Measurements from ENCODE around the gene ELAVL1. TPM values are rescaled to one million over a fixed set of nuclear protein-coding genes. Genes with fewer than 3 reads are reported as not detected.
"Not testable (repeated sequence)": the region's sequence is repeated elsewhere in the genome, so short reads cannot be mapped to it uniquely, and the experiment has no call there.

ELAVL1 gene
- total RNA-seq, 1 experiment from 2014 or later = 74.6 TPM

DNA sequence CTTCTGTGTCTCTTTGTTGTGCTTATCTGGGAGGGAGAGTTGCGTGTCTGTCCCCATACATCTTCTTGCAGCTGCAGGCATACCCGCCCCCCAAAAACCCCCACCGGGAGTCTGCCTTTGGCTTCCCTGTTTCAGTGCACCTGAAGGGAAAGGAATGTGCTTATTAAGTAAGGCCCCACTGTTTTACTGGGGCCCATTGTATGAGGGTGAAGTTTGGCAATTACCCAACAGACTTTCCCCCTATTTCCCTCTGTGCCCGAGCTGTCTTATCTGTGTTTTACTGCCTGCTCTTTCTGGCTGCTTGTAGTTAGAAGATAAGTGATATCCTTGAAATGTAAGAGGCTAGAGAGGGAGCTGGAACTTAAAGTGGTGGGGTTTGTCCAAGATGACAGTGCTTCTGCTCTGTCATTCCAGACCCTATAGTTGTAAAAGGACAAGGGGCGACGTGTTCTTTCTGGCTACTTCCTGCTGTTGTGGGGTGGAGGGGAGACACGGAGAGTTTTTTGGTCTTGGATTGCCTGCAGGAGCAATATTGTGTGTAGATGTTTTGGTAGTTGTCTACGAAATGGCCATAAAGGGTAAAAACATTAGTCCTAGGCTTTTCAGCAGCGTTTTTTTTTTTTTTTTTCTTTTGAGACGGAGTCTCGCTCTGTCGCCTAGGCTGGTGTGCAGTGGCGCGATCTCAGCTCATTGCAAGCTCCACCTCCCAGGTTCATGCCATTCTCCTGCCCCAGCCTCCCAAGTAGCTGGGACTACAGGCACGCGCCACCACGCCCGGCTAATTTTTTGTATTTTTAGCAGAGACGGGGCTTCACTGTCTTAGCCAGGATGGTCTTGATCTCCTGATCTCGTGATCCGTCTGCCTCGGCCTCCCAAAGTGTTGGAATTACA lies 28.1 kb upstream of the ELAVL1 start:
- H3K36me3 ChIP-seq; H3K4me3 ChIP-seq; H3K27ac ChIP-seq; DNase-seq (ENCODE audit: low read depth in 1 of 2, low spot score in 2 of 2); H3K27me3 ChIP-seq (replicated peaks); H3K4me1 ChIP-seq (replicated peaks); H3K9me3 ChIP-seq (replicated peaks): not testable (repeated sequence)

DNA sequence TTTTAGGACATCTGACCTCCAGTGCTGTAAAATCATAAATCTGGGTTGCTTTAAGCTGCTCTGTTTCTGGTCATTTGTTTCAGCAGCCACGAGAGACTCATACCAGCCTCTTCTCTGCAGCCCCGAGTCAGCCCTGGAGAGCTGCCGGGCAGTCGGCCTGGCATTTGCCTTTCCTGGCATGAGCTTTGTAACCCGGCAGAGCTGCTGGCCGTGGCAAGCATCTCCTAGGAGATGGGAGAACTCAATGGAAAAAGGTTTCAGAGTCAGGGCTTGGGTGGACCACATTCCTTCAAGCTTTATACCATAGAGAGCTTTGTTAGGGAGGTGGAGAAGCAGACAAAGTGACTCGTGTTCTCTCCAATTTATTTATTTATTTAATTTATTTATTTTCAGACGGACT lies 25.5 kb upstream of the ELAVL1 start:
- H3K9me3 ChIP-seq (replicated peaks) = no peaks in the 10 kb centered on the region
- DNase-seq (ENCODE audit: low read depth in 1 of 2, low spot score in 2 of 2) = no peak
- no peaks in the 10 kb centered on the region for H3K27me3 ChIP-seq (replicated peaks)
- H3K27ac ChIP-seq = no peak overlapping the region
- H3K36me3 ChIP-seq = no peaks in the 10 kb centered on the region
- no peaks in the 10 kb centered on the region for H3K4me1 ChIP-seq (replicated peaks)
- no peak overlapping the region for H3K4me3 ChIP-seq

DNA sequence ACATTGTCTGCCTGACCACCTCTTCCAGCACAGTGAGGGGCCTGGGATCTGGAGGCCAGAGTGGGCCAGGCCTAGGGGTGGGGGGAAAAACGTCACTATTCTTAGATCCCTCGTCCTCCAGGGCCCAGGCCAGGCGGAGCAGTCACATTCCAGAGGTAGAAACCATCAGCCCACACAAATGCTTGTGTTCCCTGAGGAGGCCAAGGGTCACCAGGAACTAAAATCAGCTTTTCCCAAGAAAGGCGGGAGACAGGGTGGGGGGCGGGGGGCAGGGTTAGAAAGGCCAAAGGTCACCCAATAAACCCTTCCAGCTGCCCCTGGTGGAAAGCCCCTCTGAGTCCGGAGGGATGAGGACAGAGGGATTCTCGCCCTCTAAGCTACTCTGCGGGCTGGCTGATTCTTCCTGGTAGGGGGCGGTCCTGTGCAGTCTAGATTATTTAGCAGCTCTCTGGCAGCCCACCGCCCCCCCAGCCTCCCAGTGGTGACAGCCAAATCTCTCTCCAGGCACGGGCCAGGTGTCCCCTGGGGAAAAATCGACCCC lies 23.6 kb upstream of the ELAVL1 start:
- no peak overlapping the region for H3K27ac ChIP-seq
- DNase-seq (ENCODE audit: low read depth in 1 of 2, low spot score in 2 of 2) = no peak
- no peaks in the 10 kb centered on the region for H3K36me3 ChIP-seq
- H3K9me3 ChIP-seq (replicated peaks) = no peaks in the 10 kb centered on the region
- no peak overlapping the region for H3K4me3 ChIP-seq
- no peaks in the 10 kb centered on the region for H3K4me1 ChIP-seq (replicated peaks)
- no peaks in the 10 kb centered on the region for H3K27me3 ChIP-seq (replicated peaks)

DNA sequence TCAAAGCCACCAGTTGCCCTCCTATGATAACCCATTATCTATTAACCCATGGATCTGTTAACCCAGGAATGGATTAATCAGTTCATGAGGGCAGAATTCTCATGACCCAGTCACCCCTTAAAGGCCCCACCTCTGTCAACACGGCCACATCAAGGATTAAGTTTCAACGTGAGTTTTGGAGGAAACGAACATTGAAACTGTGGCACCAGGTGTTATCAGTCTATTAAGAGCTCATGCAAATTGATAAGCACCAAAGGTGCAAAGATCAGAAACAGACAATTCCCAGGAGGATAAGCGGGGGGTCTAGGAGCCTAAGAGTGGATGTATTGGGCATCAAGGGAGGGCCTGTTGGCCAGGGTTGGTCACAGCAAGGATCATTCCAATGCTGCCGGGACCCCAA lies 19.9 kb upstream of the ELAVL1 start:
- Histone ChIP-seq H3K4me3 (no peak overlapping the region), H3K36me3 (no peaks in the 10 kb centered on the region), H3K27me3 (replicated peaks) (no peaks in the 10 kb centered on the region), H3K4me1 (replicated peaks) (no peaks in the 10 kb centered on the region), H3K9me3 (replicated peaks) (no peaks in the 10 kb centered on the region), H3K27ac (no peak overlapping the region)
- no peak for DNase-seq (ENCODE audit: low read depth in 1 of 2, low spot score in 2 of 2)

DNA sequence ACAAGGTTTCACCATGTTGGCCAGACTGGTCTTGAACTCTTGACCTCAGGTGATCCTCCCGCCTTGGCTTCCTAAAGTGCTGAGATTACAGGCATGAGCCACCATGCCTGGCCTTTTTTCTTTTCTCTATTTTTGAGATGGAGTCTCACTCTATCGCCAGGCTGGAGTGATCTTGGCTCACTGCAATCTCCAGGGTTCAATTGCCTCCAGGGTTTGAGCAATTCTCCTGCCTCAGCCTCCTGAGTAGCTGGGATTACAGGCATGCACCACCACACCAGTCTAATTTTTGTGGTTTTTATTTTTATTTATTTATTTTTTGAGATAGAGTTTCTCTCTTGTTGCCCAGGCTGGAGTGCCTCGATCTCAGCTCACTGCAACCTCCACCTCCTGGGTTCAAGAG lies 18.8 kb upstream of the ELAVL1 start:
- H3K27ac ChIP-seq; H3K36me3 ChIP-seq; DNase-seq (ENCODE audit: low read depth in 1 of 2, low spot score in 2 of 2); H3K4me1 ChIP-seq (replicated peaks); H3K27me3 ChIP-seq (replicated peaks); H3K9me3 ChIP-seq (replicated peaks); H3K4me3 ChIP-seq: not testable (repeated sequence)

DNA sequence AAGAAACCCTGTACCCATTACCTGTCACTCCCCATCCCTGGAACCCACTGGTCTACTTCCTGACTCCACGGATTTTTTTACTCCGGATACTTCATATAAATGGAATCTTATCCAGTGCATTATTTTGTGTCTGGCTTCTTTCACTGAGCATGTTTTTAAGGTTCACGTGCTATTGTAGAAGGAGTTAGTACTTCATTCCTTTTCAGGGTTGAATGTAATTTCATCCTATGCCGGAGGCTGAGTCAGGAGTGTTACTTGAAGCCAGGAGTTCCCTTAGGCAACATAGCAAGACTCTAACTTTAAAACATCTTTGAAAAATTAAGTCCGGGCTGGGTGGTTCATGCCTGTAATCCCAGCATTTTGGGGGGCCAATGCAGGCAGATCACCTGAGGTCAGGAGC lies 17.9 kb upstream of the ELAVL1 start:
- Histone ChIP-seq H3K4me3 (no peak overlapping the region), H3K36me3 (no peaks in the 10 kb centered on the region), H3K27ac (no peak overlapping the region), H3K4me1 (replicated peaks) (no peaks in the 10 kb centered on the region), H3K27me3 (replicated peaks) (no peaks in the 10 kb centered on the region), H3K9me3 (replicated peaks) (no peaks in the 10 kb centered on the region)
- no peak for DNase-seq (ENCODE audit: low read depth in 1 of 2, low spot score in 2 of 2)

DNA sequence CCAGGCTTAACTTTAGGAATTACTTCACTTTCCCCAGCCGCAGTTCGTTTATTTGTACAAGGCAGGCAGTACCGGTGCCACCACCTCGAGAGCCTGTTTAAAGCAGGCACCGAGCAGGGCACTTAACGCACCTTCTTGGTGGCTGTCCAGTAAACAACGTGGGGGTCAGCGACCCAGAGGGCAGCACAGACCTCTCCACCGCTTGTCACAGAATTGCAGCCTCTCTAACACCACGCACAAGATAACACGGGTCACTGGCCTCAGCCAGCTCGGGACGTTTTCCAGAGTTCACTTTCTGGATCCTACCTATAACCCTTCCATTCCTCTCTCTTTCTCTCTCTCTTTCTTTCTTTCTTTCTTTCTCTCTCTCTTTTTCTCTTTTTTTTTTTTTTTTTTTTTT lies 16.8 kb upstream of the ELAVL1 start:
- Histone ChIP-seq H3K27me3 (replicated peaks) (no peaks in the 10 kb centered on the region), H3K27ac (no peak overlapping the region), H3K4me1 (replicated peaks) (no peaks in the 10 kb centered on the region), H3K36me3 (no peaks in the 10 kb centered on the region), H3K4me3 (no peak overlapping the region), H3K9me3 (replicated peaks) (no peaks in the 10 kb centered on the region)
- DNase-seq (ENCODE audit: low read depth in 1 of 2, low spot score in 2 of 2) = no peak

DNA sequence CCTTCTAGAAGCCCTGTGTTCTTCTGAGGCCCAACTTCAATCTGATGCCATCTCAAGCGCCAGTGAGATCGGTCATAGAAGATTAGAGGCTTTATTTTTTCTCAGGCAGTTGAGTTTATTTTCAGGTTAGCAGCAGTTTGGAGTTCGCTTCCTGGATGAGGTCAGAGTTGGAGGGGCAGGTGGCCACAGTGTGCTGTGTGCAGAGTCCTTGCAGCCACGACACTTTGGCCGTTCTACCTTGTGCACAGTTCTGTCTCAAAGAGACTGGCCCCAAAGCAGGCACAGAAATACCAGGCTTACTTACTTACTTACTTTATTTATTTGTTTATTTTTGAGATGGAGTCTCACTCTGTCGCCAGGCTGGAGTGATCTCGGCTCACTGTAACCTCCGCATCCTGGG lies 15.9 kb upstream of the ELAVL1 start:
- Histone ChIP-seq H3K4me1 (replicated peaks) (no peaks in the 10 kb centered on the region), H3K9me3 (replicated peaks) (no peaks in the 10 kb centered on the region), H3K36me3 (no peaks in the 10 kb centered on the region), H3K27ac (no peak overlapping the region), H3K4me3 (no peak overlapping the region), H3K27me3 (replicated peaks) (no peaks in the 10 kb centered on the region)
- no peak for DNase-seq (ENCODE audit: low read depth in 1 of 2, low spot score in 2 of 2)

DNA sequence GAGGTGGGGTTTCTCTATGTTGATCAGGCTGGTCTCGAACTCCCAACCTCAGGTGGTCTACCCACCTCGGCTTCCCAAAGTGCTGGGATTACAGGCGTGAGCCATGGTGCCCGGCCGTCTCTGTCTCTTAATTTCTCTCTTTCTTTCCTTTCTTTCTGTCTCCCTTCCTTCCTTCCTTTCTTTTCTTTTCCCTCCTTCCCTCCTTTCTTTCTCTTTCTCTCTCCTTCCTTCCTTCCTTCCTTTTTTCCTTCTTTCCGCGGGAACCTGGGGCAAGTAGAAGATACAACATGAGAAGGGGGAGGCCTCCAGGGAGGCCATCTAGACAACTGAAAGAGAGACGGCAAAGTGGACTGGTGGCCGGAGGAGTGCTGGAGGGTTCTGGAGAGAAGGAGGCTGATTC lies 15.2 kb upstream of the ELAVL1 start:
- no peak for DNase-seq (ENCODE audit: low read depth in 1 of 2, low spot score in 2 of 2)

DNA sequence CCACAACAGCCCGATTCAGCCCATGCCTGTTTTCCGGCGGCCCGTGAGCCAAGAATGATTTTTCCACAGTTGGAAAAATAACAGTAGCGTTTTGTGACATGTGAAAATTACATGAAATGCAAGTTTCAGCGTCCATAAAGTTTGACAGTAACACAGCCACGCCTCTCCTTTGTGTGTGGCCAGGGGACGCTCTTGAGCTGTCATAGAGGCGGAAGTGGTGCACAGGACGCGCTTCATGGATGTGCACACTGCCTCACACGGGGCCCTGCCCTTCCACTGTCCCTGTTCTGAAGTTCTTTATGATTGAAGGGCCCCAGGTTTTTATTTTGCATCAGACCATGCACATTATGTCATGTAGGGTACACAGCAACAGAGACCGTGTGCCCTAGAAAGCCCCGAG lies 12.4 kb upstream of the ELAVL1 start:
- Histone ChIP-seq H3K9me3 (replicated peaks) (no peaks in the 10 kb centered on the region), H3K4me1 (replicated peaks) (no peaks in the 10 kb centered on the region), H3K27ac (no peak overlapping the region), H3K36me3 (no peaks in the 10 kb centered on the region), H3K4me3 (no peak overlapping the region), H3K27me3 (replicated peaks) (no peaks in the 10 kb centered on the region)
- DNase-seq (ENCODE audit: low read depth in 1 of 2, low spot score in 2 of 2) = no peak

More for the DNA sequence above, 15.2 kb upstream of the ELAVL1 start:
- Histone ChIP-seq H3K36me3 (no peaks in the 10 kb centered on the region), H3K9me3 (replicated peaks) (no peaks in the 10 kb centered on the region), H3K4me3 (no peak overlapping the region), H3K4me1 (replicated peaks) (no peaks in the 10 kb centered on the region), H3K27ac (no peak overlapping the region), H3K27me3 (replicated peaks) (no peaks in the 10 kb centered on the region)

DNA sequence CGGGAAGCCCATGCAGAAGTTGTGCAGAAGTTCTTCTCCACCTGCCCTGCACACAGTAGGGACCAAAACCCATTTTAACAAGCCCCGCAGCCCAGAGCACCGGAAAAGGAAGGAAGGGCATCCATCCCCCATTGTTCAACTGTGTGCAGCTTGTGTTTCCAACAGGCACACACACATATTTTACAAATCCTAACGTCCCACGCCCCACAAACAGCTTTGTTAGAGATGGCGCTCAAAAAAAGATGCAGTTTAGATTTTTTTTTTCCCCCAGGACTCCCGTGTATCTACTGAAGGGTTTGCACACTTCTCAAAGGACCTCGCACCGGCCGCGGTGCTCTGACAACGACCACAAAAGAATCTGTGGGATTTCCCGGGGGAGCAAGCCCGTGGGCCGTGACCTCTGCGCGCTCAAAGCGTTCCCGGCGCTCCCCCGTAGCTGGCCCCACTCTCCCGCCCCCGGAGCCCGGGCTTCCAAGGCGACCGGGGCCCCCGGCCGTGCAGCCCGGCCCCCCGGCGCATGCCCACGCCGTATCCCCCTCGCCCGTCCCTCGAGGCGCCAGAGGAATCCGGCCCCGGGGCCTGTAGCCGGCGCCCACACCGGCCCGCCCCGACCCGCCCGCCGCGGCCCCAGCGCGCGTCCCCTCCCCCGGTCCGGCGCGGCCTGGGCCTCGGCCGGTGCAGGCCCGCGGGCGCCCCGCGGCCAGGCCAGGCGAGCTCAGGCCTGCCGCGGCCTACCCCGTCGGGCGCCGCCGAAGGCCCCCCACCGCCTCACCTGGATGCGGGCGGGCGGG lies 523 bp downstream of the ELAVL1 start:
- H3K27ac ChIP-seq = no peak overlapping the region
- peaks cover 21% of the 10 kb centered on the region for H3K4me1 ChIP-seq (replicated peaks)
- peaks cover 25% of the 10 kb centered on the region for H3K36me3 ChIP-seq
- H3K4me3 ChIP-seq = peak overlapping the region; percentile 91
- DNase-seq (ENCODE audit: low read depth in 1 of 2, low spot score in 2 of 2) = peak in 1 of 2 experiments; percentile 32
- no peaks in the 10 kb centered on the region for H3K27me3 ChIP-seq (replicated peaks)
- no peaks in the 10 kb centered on the region for H3K9me3 ChIP-seq (replicated peaks)

DNA sequence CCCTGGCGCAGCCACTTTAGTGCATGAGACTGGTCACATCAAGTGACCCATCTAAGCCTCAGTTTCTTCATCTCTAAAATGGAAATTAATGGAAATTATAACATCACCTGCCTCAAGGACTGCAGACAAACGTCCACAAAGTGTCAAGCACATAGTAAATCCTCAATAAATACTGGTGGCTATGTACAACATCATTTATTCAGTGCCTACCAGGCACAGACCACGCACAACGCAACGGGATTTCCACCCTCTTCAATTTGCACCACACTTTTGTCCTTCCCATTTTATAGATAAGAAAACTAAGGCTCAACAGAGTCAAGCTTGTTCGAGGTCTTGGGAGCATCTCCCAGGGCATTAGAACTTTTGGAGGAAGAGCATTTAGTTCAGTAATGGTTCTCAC lies 1.4 kb downstream of the ELAVL1 start:
- peaks cover 34% of the 10 kb centered on the region for H3K36me3 ChIP-seq
- H3K4me1 ChIP-seq (replicated peaks) = peaks cover 21% of the 10 kb centered on the region
- peak overlapping the region; percentile 91 for H3K4me3 ChIP-seq
- no peak for DNase-seq (ENCODE audit: low read depth in 1 of 2, low spot score in 2 of 2)
- no peaks in the 10 kb centered on the region for H3K9me3 ChIP-seq (replicated peaks)
- no peak overlapping the region for H3K27ac ChIP-seq
- no peaks in the 10 kb centered on the region for H3K27me3 ChIP-seq (replicated peaks)

DNA sequence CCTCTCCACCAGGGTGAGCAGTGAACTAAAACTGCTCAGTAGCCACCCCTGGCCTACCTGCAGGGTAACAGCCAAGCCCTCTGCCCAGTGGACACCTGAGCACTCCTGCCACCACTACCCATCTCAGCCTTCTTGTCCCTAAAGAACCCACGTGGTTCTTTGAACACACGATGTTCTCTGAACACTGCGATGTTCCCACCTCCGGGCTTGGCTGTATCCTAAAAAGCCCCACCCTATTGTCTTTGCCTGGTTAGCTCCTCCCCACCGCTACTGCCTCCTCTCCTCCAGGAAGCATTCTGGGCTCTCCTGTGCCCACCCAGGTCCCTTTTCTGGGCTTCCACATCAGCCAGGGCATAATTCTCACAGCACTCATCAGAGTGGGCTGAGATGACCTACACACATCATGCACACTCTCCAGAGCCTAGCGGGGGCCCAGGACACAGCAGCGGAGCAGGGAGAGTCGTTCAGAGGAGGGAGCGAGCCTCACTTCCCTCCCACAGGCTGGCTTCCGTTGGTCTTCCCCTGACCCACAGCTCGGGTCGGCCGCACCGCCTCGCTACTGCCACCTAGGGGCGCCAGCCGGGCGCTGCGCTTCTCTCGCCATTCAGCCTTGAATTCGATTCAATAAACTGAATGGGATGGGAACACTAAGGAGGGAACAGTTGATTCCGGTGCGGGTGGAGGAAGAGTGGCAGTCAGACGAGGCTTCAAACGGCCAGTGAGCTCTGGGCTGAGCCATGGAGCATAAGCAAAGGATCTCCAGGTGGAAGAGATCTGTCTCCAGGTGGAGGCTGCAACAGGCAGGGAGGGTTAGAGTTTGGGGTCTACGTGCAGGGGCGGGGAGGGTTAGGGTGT lies 3.2 kb downstream of the ELAVL1 start:
- no peaks in the 10 kb centered on the region for H3K27me3 ChIP-seq (replicated peaks)
- H3K36me3 ChIP-seq = peaks cover 38% of the 10 kb centered on the region
- H3K4me3 ChIP-seq = no peak overlapping the region; the same call in 1 of the 2 replicates
- peaks cover 26% of the 10 kb centered on the region for H3K4me1 ChIP-seq (replicated peaks)
- no peak overlapping the region for H3K27ac ChIP-seq
- DNase-seq (ENCODE audit: low read depth in 1 of 2, low spot score in 2 of 2) = peak; percentile 82 to 84
- H3K9me3 ChIP-seq (replicated peaks) = no peaks in the 10 kb centered on the region

Measured in SJSA1 (cell line).